Activated CD8-positive, alpha-beta memory T cell treated with anti-CD3 and anti-CD28 coated beads for 24 hours (primary cell): ENCODE measurements around the gene RANBP3L.
"Not testable (repeated sequence)": the region's sequence is repeated elsewhere in the genome, so short reads cannot be mapped to it uniquely, and the experiment has no call there.

Experiments
- DNase-seq: peaks from one replicate; pipeline ENCODE4 v3.0.0-alpha.2; 2020

The RANBP3L gene

DNA sequence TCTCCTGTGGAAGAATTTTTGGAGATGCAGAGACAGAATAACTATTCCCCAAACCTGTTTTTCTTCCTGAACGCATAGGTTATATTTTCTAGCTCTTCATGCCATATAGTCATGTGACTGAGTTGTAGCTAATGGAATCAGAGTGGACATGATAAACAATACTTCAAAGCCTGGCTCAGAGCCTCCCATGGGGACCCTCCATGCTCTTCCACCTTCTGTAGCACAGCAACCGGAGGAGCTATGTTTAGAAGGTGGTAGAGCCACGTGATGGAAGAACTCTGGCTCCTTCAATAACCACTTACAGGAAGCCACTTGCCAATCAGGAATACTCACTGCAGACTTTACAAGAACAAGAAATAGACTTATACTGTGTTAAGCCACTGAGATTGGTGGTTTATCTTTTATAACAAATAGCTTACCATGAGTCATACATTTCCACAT, 99.2 kb downstream of the RANBP3L start:
- DNase-seq: no peak

- no peak for DNase-seq
Measured at GRCh38 chr5:36200513-36200912, 101.2 kb downstream of the RANBP3L start.

DNA sequence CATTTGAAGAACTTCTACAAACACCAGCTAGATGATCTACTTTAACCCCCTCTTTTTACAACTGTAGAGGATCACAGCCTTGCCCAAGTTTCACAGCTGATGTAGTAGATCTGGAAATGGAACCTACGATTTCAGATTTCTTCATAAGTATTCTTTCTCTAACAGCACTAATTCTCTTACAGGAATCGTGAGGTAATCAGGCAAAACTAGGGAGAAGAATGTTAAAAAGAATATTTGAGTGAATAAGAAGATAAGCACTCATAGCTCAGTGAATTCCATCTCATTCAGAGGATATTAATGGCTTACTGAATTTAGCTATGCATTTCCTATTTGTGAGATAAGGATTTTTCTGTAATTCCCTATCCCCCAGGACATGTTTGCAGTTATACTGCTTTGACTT, 102.1 kb downstream of the RANBP3L start:
- DNase-seq: no peak

- not testable (repeated sequence) for DNase-seq
Measured at GRCh38 chr5:36198783-36199182, 102.9 kb downstream of the RANBP3L start.
